Thoracic aorta (tissue), 2 donors: Measurements from ENCODE around the gene HLA-DRB5. TPM values are rescaled to one million over a fixed set of nuclear protein-coding genes. Genes with fewer than 3 reads are reported as not detected.

ENCODE experiments used
- ATAC-seq: fragments of 150-250 bp; one replicate; pipeline ENCODE4 v1.8.0; 2017; ENCODE audit warnings: low read depth; ENCODE audit not compliant: insufficient number of reproducible peaks, low FRiP score
- DNase-seq: peaks from one replicate; pipeline ENCODE4 v3.0.0-alpha.2; 2020; ENCODE audit warnings: low spot score
- H3K27ac ChIP-seq, 2 donors: fragments of 200-600 bp; sonication (generic); 1 replicate in 1 of 2; 2 replicates in 1 of 2; pipeline ENCODE4 v1.5.1; 2016; ENCODE audit warnings: mild to moderate bottlenecking in 2 of 2, moderate library complexity in 2 of 2
- H3K27me3 ChIP-seq: fragments of 200-600 bp; sonication (generic); replicated peaks from 2 replicates; pipeline ENCODE4 v1.6.0; 2016; ENCODE audit warnings: mild to moderate bottlenecking; ENCODE audit not compliant: insufficient read depth
- H3K36me3 ChIP-seq: fragments of 200-600 bp; sonication (generic); one replicate; pipeline ENCODE4 v1.5.1; 2016
- H3K4me1 ChIP-seq, 2 donors: fragments of 200-600 bp; sonication (generic); 1 replicate in 1 of 2; 2 replicates in 1 of 2; pipeline versions ENCODE4 v1.5.1 to v1.6.0; 2016; ENCODE audit warnings: low read depth in 2 of 2, mild to moderate bottlenecking in 1 of 2; ENCODE audit not compliant: control insufficient read depth in 1 of 2
- H3K4me3 ChIP-seq: fragments of 200-600 bp; sonication (generic); 2 replicates; pipeline ENCODE4 v1.5.1; 2016; ENCODE audit warnings: mild to moderate bottlenecking
- H3K9me3 ChIP-seq: fragments of 200-600 bp; sonication (generic); 2 replicates; pipeline ENCODE4 v1.5.1; 2016
- total RNA-seq, 2 donors: library from RNA; depleted of rRNA; stranded (reverse); fragments of >200 nt; gene quantifications; one replicate each; pipeline versions ENCODE4 v1.1.0 to v1.2.3, GENCODE V29; 2016
- TF ChIP-seq, protein P1 (sequence below): fragments of 200-600 bp; sonication (generic); IDR thresholded peaks from one replicate; pipeline ENCODE4 v1.5.1; 2019; ENCODE audit warnings: antibody characterized with exemption

The HLA-DRB5 gene
- total RNA-seq, 2 donors from 2014 or later, result 3.4 TPM; not detected in 1

DNA sequence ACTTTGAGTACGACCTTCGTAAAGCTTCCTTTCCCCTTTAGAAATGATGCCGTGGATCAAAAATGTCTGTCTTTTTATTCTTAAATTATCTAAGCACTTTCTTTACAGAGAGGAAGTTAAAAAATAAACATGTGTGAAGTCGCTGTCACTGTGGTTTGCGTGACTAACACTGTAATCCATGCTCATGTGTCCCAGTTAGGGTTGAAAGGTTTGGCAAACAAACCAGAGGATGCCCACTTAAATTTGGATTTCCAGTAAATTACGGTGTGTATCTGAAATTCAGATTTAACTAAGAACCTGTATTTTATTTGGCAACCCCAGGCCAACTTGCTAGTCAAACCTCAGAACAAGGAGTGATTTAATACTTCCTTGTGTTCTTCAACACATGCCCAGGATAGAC, 38.5 kb upstream of the HLA-DRB5 start:
- H3K27ac ChIP-seq, result no peak overlapping the region
- H3K4me3 ChIP-seq, result no peak overlapping the region
- H3K9me3 ChIP-seq, result no peaks in the 10 kb centered on the region
- no peaks in the 10 kb centered on the region for H3K27me3 ChIP-seq
- TF ChIP-seq, protein P1, sequence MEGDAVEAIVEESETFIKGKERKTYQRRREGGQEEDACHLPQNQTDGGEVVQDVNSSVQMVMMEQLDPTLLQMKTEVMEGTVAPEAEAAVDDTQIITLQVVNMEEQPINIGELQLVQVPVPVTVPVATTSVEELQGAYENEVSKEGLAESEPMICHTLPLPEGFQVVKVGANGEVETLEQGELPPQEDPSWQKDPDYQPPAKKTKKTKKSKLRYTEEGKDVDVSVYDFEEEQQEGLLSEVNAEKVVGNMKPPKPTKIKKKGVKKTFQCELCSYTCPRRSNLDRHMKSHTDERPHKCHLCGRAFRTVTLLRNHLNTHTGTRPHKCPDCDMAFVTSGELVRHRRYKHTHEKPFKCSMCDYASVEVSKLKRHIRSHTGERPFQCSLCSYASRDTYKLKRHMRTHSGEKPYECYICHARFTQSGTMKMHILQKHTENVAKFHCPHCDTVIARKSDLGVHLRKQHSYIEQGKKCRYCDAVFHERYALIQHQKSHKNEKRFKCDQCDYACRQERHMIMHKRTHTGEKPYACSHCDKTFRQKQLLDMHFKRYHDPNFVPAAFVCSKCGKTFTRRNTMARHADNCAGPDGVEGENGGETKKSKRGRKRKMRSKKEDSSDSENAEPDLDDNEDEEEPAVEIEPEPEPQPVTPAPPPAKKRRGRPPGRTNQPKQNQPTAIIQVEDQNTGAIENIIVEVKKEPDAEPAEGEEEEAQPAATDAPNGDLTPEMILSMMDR, result no peak
- no peak for DNase-seq
- no peaks in the 10 kb centered on the region for H3K4me1 ChIP-seq
- no peaks in the 10 kb centered on the region for H3K36me3 ChIP-seq
- no peak for ATAC-seq

DNA sequence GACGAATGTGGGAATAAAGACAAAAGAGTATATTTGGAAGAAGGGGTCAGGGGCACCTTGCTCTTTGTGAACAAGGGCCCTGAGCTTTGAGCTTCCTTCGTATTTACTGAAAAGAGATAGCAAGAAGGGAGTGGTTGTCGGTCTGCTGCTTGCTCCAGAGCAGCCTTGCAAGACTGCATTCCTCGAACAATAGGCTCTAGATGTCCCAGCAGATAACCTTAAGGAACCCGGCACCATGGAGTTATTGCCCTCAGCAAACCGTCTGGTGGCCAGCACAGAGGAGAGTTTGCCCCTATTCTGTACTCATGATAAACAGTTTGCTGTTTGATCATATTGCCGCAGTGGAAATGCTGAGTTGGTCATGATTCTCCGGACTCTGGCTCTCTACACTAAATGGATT, 36.9 kb upstream of the HLA-DRB5 start:
- Histone ChIP-seq H3K4me1 (no peaks in the 10 kb centered on the region), H3K36me3 (no peaks in the 10 kb centered on the region), H3K27me3 (no peaks in the 10 kb centered on the region), H3K9me3 (no peaks in the 10 kb centered on the region), H3K4me3 (no peak overlapping the region), H3K27ac (no peak overlapping the region)
- TF ChIP-seq, protein P1, result no peak
- ATAC-seq, result no peak
- no peak for DNase-seq

DNA sequence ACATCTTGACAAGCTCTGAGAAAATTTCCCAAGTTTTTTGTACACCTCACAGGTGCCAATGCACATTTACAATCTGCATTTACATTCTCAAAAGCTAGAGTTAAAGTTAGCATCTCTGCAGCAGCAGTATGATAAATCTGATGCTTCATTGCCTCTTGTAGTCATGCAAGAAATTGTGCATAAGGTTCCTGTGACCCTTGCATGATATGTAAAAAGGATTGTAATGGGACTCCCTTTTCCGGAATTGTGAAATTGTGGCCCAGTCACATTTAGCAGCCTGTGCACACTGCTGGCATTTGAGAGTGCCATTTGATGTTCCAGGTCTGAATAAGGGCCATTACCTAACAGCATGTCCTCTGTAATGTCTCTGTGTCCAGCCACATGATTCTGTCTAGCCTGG, 35.4 kb upstream of the HLA-DRB5 start:
- Histone ChIP-seq H3K36me3 (no peaks in the 10 kb centered on the region), H3K4me3 (no peak overlapping the region), H3K27ac (no peak overlapping the region), H3K27me3 (no peaks in the 10 kb centered on the region), H3K4me1 (no peaks in the 10 kb centered on the region), H3K9me3 (no peaks in the 10 kb centered on the region)
- ATAC-seq, result no peak
- no peak for DNase-seq
- TF ChIP-seq, protein P1, result no peak

DNA sequence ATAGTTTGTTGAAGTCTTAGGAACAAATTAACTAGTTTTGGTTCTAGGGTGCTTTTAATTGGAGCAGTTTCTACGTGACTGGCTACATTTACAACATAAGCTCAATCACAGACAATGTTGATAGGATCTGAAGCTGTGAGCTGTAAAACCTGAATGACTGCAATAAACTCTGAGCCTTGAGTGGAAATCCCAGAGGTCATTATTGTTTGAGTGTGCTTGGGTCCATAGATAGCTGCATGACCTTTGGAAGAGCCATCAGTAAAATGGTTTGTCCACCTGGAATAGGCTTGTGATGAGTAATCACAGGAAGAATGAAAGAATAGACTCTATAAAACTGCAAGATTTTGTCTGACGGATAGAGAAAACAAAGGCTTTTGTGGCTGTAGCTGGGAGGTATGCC, 32.9 kb upstream of the HLA-DRB5 start:
- TF ChIP-seq, protein P1, result no peak
- H3K4me3 ChIP-seq, result no peak overlapping the region
- no peak overlapping the region for H3K27ac ChIP-seq
- DNase-seq (no peak), ATAC-seq (no peak)
- H3K27me3 ChIP-seq, result no peaks in the 10 kb centered on the region
- H3K4me1 ChIP-seq, result no peaks in the 10 kb centered on the region
- no peaks in the 10 kb centered on the region for H3K9me3 ChIP-seq
- no peaks in the 10 kb centered on the region for H3K36me3 ChIP-seq

DNA sequence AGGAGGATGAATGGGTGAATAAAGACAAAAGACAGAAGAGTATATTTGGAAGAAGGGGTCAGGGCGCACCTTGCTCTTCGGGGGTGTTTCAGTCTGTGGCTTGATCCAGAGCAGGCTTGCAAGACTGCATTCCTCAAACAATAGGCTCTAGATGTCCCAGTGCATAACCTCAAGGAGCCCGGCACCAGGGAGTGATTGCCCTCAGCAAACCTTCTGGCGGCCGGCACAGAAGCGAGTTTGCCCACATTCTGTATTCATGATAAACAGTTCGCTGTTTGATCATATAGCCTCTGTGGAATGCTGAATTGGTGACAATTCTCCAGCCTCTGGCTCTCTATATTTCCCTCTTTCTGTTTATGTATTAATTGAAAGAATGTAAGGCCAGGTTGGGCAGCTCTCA, 29.7 kb upstream of the HLA-DRB5 start:
- no peak overlapping the region for H3K27ac ChIP-seq
- no peaks in the 10 kb centered on the region for H3K36me3 ChIP-seq
- no peaks in the 10 kb centered on the region for H3K9me3 ChIP-seq
- no peak for ATAC-seq
- H3K4me3 ChIP-seq, result no peak overlapping the region
- TF ChIP-seq, protein P1, result no peak
- no peaks in the 10 kb centered on the region for H3K4me1 ChIP-seq
- DNase-seq, result no peak
- no peaks in the 10 kb centered on the region for H3K27me3 ChIP-seq
